Left lung (tissue), 10 donors: ENCODE results near the gene MT1F. TPM values are rescaled to one million over a fixed set of nuclear protein-coding genes. Genes with fewer than 3 reads are reported as not detected.
A peak's percentile ranks its signal among the peaks of the same experiment; 100 is the strongest.

Experiments used
- ATAC-seq: fragments of 200-7000 bp; cut with Tn5 transposase; one replicate; pipeline ENCODE4 v1.9.1; 2020; ENCODE audit warnings: moderate library complexity
- DNase-seq, 4 donors: peaks; one replicate each; pipeline ENCODE4 v3.0.0-alpha.2; 2013 to 2020
- H3K27ac ChIP-seq, 2 donors: fragments of 200-600 bp; sonication (generic) in 1 of 2; one replicate each; pipeline versions ENCODE4 v1.5.0 to v1.8.0; 2020 to 2021
- H3K27me3 ChIP-seq, 2 donors: fragments of 200-600 bp; sonication (generic) in 1 of 2; one replicate each; pipeline versions ENCODE4 v1.5.0 to v1.8.0; 2020 to 2021
- H3K36me3 ChIP-seq, 2 donors: fragments of 200-600 bp; sonication (generic) in 1 of 2; one replicate each; pipeline versions ENCODE4 v1.5.0 to v1.8.0; 2020 to 2021
- H3K4me1 ChIP-seq, 2 donors: fragments of 200-600 bp; one replicate each; pipeline ENCODE4 v1.8.0; 2021
- H3K4me3 ChIP-seq, 2 donors: fragments of 200-600 bp; sonication (generic) in 1 of 2; one replicate each; pipeline versions ENCODE4 v1.5.0 to v1.8.0; 2020 to 2021; ENCODE audit warnings: mild to moderate bottlenecking in 1 of 2
- H3K9me3 ChIP-seq, 2 donors: fragments of 200-600 bp; sonication (generic) in 1 of 2; one replicate each; pipeline versions ENCODE4 v1.5.0 to v1.8.0; 2020 to 2021
- intact Hi-C, 2 donors: fragments of 100-400 bp; cut with DNase I; formaldehyde crosslinking; loops; one replicate each; pipeline versions ENCODE4 v1.11.2 to v1.14.2; 2022
- polyA plus RNA-seq, 6 donors: library from polyadenylated mRNA; unstranded; fragments of 120-200 nt; gene quantifications; one replicate each; pipeline ENCODE4 v1.2.1, GENCODE V29; 2013; ENCODE audit not compliant: insufficient read length in 6 of 6
- total RNA-seq, 2 donors: library from RNA; stranded (reverse); fragmentation: NEBNext Ultra II Directional; extraction: Animal tissue kit (Norgen Biotek cat#: 25700); gene quantifications; one replicate each; pipeline ENCODE4 v1.2.1, GENCODE V29; 2021
- TF ChIP-seq, protein P1 (sequence below), 2 donors: fragments of 200-600 bp; sonication (generic) in 1 of 2; IDR thresholded peaks; one replicate each; pipeline versions ENCODE4 v1.5.0 to v1.8.0; 2021; ENCODE audit warnings: antibody characterized with exemption in 2 of 2
- donor health status: DM: no; HTN: yes; CAD: no.
- donor health status: DM: no; HTN: no; CAD: no.

The MT1F gene
- total and polyA plus RNA-seq, 8 donors: 4.2 to 14.8 (median 7.5) TPM

DNA sequence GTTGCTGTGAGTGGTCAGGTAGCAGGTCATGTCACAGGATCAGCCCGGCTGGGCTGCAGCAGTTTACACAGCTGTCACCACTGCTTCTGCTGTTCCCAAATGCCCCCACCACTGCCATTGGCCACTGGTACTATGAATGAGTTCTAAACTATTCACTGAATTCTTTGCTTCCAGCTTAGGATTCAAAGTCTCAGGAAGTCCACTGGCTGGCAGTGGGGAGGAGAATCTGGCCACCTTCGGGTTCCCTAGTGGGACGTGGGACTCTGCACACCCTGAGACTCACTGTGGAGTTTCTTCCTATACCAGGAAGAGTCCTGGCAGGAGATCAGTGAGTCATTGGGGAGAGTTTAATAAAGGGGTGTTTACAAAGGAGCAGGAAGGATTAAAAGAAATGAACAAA is 31.4 kb downstream of the MT1F start:
- no peak for ATAC-seq
- no peak for DNase-seq
- peaks cover 0 to 8% of the 10 kb centered on the region in 2 donors for H3K9me3 ChIP-seq
- H3K36me3 ChIP-seq: no peaks in the 10 kb centered on the region
- H3K27me3 ChIP-seq: no peaks in the 10 kb centered on the region
- no peak overlapping the region for H3K4me3 ChIP-seq
- H3K27ac ChIP-seq: no peak overlapping the region
- intact Hi-C loops: no loop called here
- TF ChIP-seq, protein P1, sequence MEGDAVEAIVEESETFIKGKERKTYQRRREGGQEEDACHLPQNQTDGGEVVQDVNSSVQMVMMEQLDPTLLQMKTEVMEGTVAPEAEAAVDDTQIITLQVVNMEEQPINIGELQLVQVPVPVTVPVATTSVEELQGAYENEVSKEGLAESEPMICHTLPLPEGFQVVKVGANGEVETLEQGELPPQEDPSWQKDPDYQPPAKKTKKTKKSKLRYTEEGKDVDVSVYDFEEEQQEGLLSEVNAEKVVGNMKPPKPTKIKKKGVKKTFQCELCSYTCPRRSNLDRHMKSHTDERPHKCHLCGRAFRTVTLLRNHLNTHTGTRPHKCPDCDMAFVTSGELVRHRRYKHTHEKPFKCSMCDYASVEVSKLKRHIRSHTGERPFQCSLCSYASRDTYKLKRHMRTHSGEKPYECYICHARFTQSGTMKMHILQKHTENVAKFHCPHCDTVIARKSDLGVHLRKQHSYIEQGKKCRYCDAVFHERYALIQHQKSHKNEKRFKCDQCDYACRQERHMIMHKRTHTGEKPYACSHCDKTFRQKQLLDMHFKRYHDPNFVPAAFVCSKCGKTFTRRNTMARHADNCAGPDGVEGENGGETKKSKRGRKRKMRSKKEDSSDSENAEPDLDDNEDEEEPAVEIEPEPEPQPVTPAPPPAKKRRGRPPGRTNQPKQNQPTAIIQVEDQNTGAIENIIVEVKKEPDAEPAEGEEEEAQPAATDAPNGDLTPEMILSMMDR (IDR thresholded peaks at IDR 0.05): no peak
- no peaks in the 10 kb centered on the region for H3K4me1 ChIP-seq

DNA sequence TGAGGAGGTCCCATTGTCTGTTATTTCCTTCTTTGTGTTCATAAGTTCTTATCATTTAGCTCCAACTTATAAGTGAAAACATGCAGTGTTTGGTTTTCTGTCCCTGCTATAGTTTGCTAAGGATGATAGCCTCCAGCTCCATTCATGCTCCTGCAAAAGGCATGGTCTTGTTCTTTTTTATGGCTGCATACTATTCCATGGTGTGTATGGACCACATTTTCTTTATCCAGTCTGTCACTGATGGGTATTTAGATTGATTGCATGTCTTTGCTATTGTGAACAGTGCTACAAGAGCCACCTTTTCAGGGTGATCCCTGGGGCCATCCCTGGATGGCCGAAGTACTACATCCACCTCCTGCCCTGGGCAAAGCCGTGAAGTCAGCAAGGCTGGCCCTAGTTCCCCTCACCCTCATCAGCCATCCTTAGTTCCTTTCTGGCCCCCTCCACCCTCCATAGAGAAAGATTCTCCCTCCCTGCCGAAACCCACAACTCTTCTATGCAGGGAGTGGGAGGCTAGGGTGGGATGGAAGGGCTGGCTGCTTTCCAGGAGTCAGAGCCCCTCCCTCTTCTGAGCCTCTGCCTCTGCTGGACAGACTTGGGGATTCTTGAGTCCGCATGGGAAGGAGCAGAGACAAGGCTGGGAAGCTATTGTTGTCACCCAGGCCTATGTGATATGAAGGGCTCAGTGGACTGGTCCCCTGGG is 32.8 kb downstream of the MT1F start:
- no peaks in the 10 kb centered on the region for H3K36me3 ChIP-seq
- peaks cover 0 to 8% of the 10 kb centered on the region in 2 donors for H3K9me3 ChIP-seq
- H3K27ac ChIP-seq: no peak overlapping the region
- intact Hi-C loops: loop anchor here in 1 of 2 donors (10.0 kb wide), 1 partner anchor 116 kb away; no protein-coding TSS in a partner anchor
- no peak overlapping the region for H3K4me3 ChIP-seq
- ATAC-seq (no peak), DNase-seq (no peak)
- TF ChIP-seq, protein P1 (IDR thresholded peaks at IDR 0.05): no peak
- no peaks in the 10 kb centered on the region for H3K4me1 ChIP-seq
- H3K27me3 ChIP-seq: no peaks in the 10 kb centered on the region

DNA sequence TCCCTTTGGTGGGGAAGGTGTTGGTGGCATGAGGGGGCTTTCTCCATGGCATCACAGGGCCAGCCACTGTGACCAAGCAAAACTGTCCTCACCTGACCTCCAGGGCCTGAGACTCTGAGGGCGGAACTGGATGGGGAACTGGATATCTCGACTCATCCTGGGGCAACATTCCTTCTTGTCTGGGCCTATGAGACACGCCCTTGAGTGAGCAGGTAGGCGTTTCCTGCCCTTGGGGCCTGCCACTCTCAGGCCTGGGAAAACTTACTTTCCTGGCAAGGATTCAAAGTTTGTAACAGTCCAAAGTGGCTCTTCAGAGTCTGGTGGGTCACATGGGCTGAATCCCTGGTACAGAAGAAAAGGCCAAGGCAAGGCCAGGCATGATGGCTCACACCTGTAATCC is 34.1 kb downstream of the MT1F start:
- Histone ChIP-seq H3K9me3 (peaks cover 0 to 3% of the 10 kb centered on the region in 2 donors), H3K36me3 (no peaks in the 10 kb centered on the region), H3K4me3 (no peak overlapping the region), H3K4me1 (no peaks in the 10 kb centered on the region), H3K27ac (no peak overlapping the region), H3K27me3 (no peaks in the 10 kb centered on the region)
- DNase-seq: peak in 3 of 4 donors; percentile 39 to 80 (median 70)
- peak; percentile 97 for ATAC-seq
- TF ChIP-seq, protein P1 (IDR thresholded peaks at IDR 0.05): no peak
- intact Hi-C loops: loop anchor here in 1 of 2 donors (10.0 kb wide), 1 partner anchor 117 kb away; no protein-coding TSS in a partner anchor

DNA sequence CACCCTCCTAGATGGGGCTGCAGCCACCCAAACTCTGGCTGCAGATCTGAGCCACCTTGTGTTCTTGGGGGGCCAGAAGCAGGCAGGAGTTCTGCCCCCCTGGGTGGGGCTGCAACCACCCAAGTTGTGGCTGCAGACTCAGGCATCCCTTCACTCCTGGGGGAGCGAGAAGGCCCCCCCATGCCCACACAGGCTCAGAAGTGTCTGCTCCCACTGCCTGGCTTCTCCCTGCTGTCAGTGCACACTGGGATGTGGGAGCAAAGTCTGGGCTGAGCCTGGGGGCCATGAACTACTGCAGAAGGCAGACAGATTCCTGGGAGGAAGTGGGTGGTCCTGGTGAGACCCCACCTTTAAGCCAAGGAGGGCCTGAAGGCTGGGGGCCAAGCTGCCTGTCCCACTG is 37.5 kb downstream of the MT1F start:
- H3K27me3 ChIP-seq: no peaks in the 10 kb centered on the region
- no peak overlapping the region for H3K27ac ChIP-seq
- no peaks in the 10 kb centered on the region for H3K9me3 ChIP-seq
- ATAC-seq (no peak), DNase-seq (no peak)
- no peaks in the 10 kb centered on the region for H3K36me3 ChIP-seq
- H3K4me1 ChIP-seq: no peaks in the 10 kb centered on the region
- no peak overlapping the region for H3K4me3 ChIP-seq
- TF ChIP-seq, protein P1 (IDR thresholded peaks at IDR 0.05): no peak
- intact Hi-C loops: loop anchor here in 1 of 2 donors (10.0 kb wide), 1 partner anchor 120 kb away; no protein-coding TSS in a partner anchor

DNA sequence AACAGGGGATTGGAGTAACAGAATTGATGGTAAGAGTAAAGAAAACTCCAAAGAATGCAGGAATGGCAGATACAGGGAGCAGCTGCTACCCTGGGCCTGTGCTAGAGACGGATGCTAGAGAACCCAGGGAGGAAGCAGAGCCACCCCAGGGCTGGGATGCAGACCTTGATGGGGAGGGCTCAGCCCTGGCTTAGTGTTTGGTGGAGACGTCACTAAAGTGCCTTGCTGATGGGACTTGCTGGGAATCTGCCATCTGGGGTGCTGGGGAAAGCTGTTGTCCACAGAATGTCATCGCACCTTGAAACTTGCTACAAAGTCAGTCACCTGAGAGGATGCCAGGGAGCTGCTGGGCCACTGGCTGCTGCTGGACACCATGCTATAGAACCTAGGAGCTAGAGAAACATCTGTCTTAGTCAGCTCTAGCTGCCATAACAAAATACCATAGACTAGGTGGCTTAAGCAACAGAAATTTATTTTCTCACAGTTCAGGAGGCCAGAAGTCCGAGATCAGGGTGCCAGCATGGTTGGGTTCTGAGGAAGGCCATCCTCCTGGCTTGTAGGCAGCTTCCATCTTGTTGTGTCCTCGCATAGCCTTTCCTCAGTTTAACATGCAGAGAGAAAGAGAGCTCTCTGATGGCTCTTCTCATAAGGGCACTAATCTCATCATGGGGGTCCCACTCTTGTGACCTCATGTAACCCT is 39.8 kb downstream of the MT1F start:
- H3K27me3 ChIP-seq: no peaks in the 10 kb centered on the region
- DNase-seq (no peak), ATAC-seq (no peak)
- no peaks in the 10 kb centered on the region for H3K36me3 ChIP-seq
- no peak overlapping the region for H3K4me3 ChIP-seq
- no peak overlapping the region for H3K27ac ChIP-seq
- no peaks in the 10 kb centered on the region for H3K9me3 ChIP-seq
- intact Hi-C loops: loop anchor here in 1 of 2 donors (10.0 kb wide), 1 partner anchor 123 kb away; no protein-coding TSS in a partner anchor
- TF ChIP-seq, protein P1 (IDR thresholded peaks at IDR 0.05): no peak
- peaks cover 0 to 4% of the 10 kb centered on the region in 2 donors for H3K4me1 ChIP-seq
